IMR-90 (cell line): ENCODE results near the gene ERN1. TPM values are rescaled to one million over a fixed set of nuclear protein-coding genes. Genes with fewer than 3 reads are reported as not detected.

Source experiments
- ATAC-seq: fragments of 200-7000 bp; cut with Tn5 transposase; 2 replicates; pipeline ENCODE4 v1.9.1; 2020; ENCODE audit warnings: low read depth, mild to moderate bottlenecking, moderate library complexity
- BruUV-seq: library from RNA; stranded (reverse); fragments of 400-500 nt; replicated peaks from 2 replicates; lab custom pipeline; 2021; lab: Mats Ljungman, UMichigan
- CTCF ChIA-PET: fragments of 300-600 bp; formaldehyde crosslinking; extraction: SDS; loops from one replicate; lab custom pipeline; 2021; ENCODE audit warnings: antibody characterized with exemption; lab: Yijun Ruan, JAX
- POLR2A ChIA-PET: fragments of 300-600 bp; sonication (Branson Sonifier 250); formaldehyde crosslinking; loops from one replicate; lab custom pipeline; 2022; ENCODE audit warnings: antibody characterized with exemption; ENCODE audit not compliant: unreplicated experiment; lab: Charles Lee
- DNase-seq: peaks from one replicate; pipeline ENCODE4 v3.0.0; 2013
- H2AFZ ChIP-seq: replicated peaks from 2 replicates; pipeline ENCODE3; 2013; ENCODE audit warnings: low read length, mild to moderate bottlenecking; ENCODE audit not compliant: poor library complexity
- H2AK5ac ChIP-seq: 2 replicates; pipeline ENCODE4 v1.6.1; 2013; ENCODE audit warnings: low read depth, low read length, inconsistent platforms
- H2AK9ac ChIP-seq: replicated peaks from 2 replicates; pipeline ENCODE3; 2013; ENCODE audit warnings: mild to moderate bottlenecking, low read depth, low read length, moderate library complexity; ENCODE audit not compliant: poor library complexity
- H2BK120ac ChIP-seq: 2 replicates; pipeline ENCODE4 v1.6.1; 2013; ENCODE audit warnings: low read depth, low read length, inconsistent platforms
- H2BK15ac ChIP-seq: 3 replicates; pipeline ENCODE4 v1.6.1; 2013; ENCODE audit warnings: low read depth, low read length, inconsistent platforms
- H2BK20ac ChIP-seq: 2 replicates; pipeline ENCODE4 v1.6.1; 2013; ENCODE audit warnings: low read depth, mild to moderate bottlenecking, inconsistent platforms, low read length, moderate library complexity
- H2BK5ac ChIP-seq: 2 replicates; pipeline ENCODE4 v1.6.1; 2013; ENCODE audit warnings: mild to moderate bottlenecking, low read depth, low read length, inconsistent platforms; ENCODE audit not compliant: poor library complexity, severe bottlenecking
- H3K14ac ChIP-seq: replicated peaks from 2 replicates; pipeline ENCODE4 v1.6.1; 2013; ENCODE audit warnings: low read depth, low read length, inconsistent platforms
- H3K18ac ChIP-seq: 2 replicates; pipeline ENCODE4 v1.6.1; 2013; ENCODE audit warnings: low read depth, low read length, control low read depth
- H3K23ac ChIP-seq: 2 replicates; pipeline ENCODE4 v1.6.1; 2013; ENCODE audit warnings: low read depth, low read length, inconsistent platforms
- H3K27ac ChIP-seq: 2 replicates; pipeline ENCODE4 v1.5.1; 2013; ENCODE audit warnings: mild to moderate bottlenecking, control low read depth, low read length; ENCODE audit not compliant: insufficient read depth
- H3K27me3 ChIP-seq: 2 replicates; pipeline ENCODE4 v1.6.1; 2013; ENCODE audit warnings: low read length; ENCODE audit not compliant: control insufficient read depth, insufficient read depth
- H3K36me3 ChIP-seq: 2 replicates; pipeline ENCODE4 v1.6.1; 2013; ENCODE audit warnings: low read length, mixed read lengths; ENCODE audit not compliant: control insufficient read depth, insufficient read depth
- H3K4ac ChIP-seq: 2 replicates; pipeline ENCODE4 v1.6.1; 2013; ENCODE audit warnings: low read depth, low read length, inconsistent platforms
- H3K4me1 ChIP-seq: 2 replicates; pipeline ENCODE4 v1.6.1; 2013; ENCODE audit warnings: low read length, mixed read lengths; ENCODE audit not compliant: control insufficient read depth, insufficient read depth
- H3K4me2 ChIP-seq: 2 replicates; pipeline ENCODE4 v1.6.1; 2013; ENCODE audit warnings: low read depth, mild to moderate bottlenecking, control low read depth, low read length, moderate library complexity
- H3K4me3 ChIP-seq: 2 replicates; pipeline ENCODE4 v1.5.1; 2013; ENCODE audit warnings: low read depth, mild to moderate bottlenecking, control low read depth, low read length, moderate library complexity; ENCODE audit not compliant: insufficient read depth
- H3K56ac ChIP-seq: 2 replicates; pipeline ENCODE4 v1.6.1; 2013; ENCODE audit warnings: low read length, inconsistent platforms; ENCODE audit not compliant: insufficient read depth; ENCODE audit errors: extremely low read depth
- H3K79me1 ChIP-seq, 2 experiments: 2 replicates each; pipeline ENCODE4 v1.6.1; 2013; ENCODE audit warnings: low read length in 2 of 2, inconsistent platforms in 1 of 2, low read depth in 1 of 2
- H3K9ac ChIP-seq: 2 replicates; pipeline ENCODE4 v1.6.1; 2013; ENCODE audit warnings: low read depth, low read length, control low read depth
- H3K9me1 ChIP-seq: 2 replicates; pipeline ENCODE4 v1.6.1; 2013; ENCODE audit warnings: low read length, inconsistent platforms; ENCODE audit not compliant: insufficient read depth
- H3K9me3 ChIP-seq: 2 replicates; pipeline ENCODE4 v1.6.1; 2013; ENCODE audit warnings: low read length; ENCODE audit not compliant: control insufficient read depth, insufficient read depth
- H4K20me1 ChIP-seq: 2 replicates; pipeline ENCODE4 v1.6.1; 2013; ENCODE audit warnings: low read length, inconsistent platforms; ENCODE audit not compliant: insufficient read depth
- H4K5ac ChIP-seq: 2 replicates; pipeline ENCODE4 v1.6.1; 2013; ENCODE audit warnings: mild to moderate bottlenecking, low read depth, low read length, control low read depth
- H4K8ac ChIP-seq, 2 experiments: 2 replicates each; pipeline ENCODE4 v1.6.1; 2013; ENCODE audit warnings: low read depth in 2 of 2, low read length in 2 of 2, control low read depth in 1 of 2, inconsistent platforms in 1 of 2
- H4K91ac ChIP-seq: 2 replicates; pipeline ENCODE4 v1.6.1; 2013; ENCODE audit warnings: low read depth, low read length, inconsistent platforms; ENCODE audit not compliant: insufficient read depth
- MXI1 ChIP-seq: IDR thresholded peaks from 2 replicates; pipeline ENCODE4 v1.6.1; 2012; ENCODE audit warnings: low read depth, mild to moderate bottlenecking, low read length, moderate library complexity, borderline replicate concordance
- WGBS, 2 experiments: methylation state at CpG; one replicate each; pipeline versions ENCODE4 v1.1.5 to v1.1.7; 2013; ENCODE audit warnings: missing lambda C conversion rate in 2 of 2; ENCODE audit not compliant: insufficient read length in 1 of 2; ENCODE audit errors: extremely low coverage in 2 of 2; 5-methylcytosine and 5-hydroxymethylcytosine counted together
- dilution Hi-C: fragments of 300-500 bp; cut with HindIII; formaldehyde crosslinking; loops from one replicate; pipeline ENCODE4 v1.14.3; 2018; ENCODE audit warnings: low sequenced_read_pairs; ENCODE audit not compliant: unreplicated experiment
- in situ Hi-C: fragments of 300-500 bp; cut with MboI; formaldehyde crosslinking; loops from 3 replicates; pipeline ENCODE4 v1.14.3; 2019; ENCODE audit warnings: low sequenced_read_pairs, inconsistent platforms, mixed read lengths
- intact Hi-C: fragments of 100-400 bp; cut with micrococcal nuclease; formaldehyde crosslinking; loops from 2 replicates; pipeline ENCODE4 v1.10.0; 2022
- polyA plus RNA-seq, 3 experiments: library from polyadenylated mRNA; depleted of rRNA; stranded (reverse); fragments of >200 nt; gene quantifications; 2 replicates each; pipeline ENCODE4 v1.2.3, GENCODE V29; 2012; ENCODE audit warnings: low replicate concordance in 1 of 3
- total RNA-seq: library from RNA; depleted of rRNA; stranded (reverse); fragments of >200 nt; gene quantifications from 2 replicates; pipeline ENCODE4 v1.2.3, GENCODE V29; 2012
- TF ChIP-seq, protein P1 (sequence below): fragments of 150-350 bp; IDR thresholded peaks from 2 replicates; pipeline ENCODE4 v1.6.1; 2017; ENCODE audit warnings: mild to moderate bottlenecking, antibody characterized with exemption, low read length, low read depth

Gene ERN1
- total and polyA plus RNA-seq, 2 of the 4 experiments (the other 2 are of a cell fraction), result 2.7 to 4.1 TPM

DNA sequence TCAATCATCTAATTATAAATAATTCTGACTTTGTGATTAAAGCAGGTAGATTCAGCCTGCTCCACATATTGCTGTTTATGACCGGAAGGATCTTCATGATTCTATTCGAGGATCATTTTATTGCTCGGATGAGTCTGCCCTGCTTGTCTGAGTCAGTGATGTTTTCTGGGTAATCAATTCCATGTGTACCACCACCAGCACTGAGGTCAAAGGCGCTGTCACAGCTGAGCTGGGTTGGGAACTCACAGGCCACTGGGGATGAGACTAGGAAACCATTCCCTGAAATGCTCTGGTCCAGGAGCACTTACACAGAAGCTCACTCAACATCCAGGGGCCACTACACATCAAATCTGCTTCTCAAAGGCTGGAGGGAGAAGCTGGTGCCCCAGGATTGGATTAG, 30.4 kb upstream of the ERN1 start:
- no peaks in the 10 kb centered on the region; the same call in 1 of the 2 replicates for H3K36me3 ChIP-seq
- H2AK9ac ChIP-seq, result no peak overlapping the region
- H3K14ac ChIP-seq, result no peak overlapping the region
- H3K27me3 ChIP-seq, result no peaks in the 10 kb centered on the region
- TF ChIP-seq, protein P1, sequence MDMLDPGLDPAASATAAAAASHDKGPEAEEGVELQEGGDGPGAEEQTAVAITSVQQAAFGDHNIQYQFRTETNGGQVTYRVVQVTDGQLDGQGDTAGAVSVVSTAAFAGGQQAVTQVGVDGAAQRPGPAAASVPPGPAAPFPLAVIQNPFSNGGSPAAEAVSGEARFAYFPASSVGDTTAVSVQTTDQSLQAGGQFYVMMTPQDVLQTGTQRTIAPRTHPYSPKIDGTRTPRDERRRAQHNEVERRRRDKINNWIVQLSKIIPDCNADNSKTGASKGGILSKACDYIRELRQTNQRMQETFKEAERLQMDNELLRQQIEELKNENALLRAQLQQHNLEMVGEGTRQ, result no peak
- TF ChIP-seq MXI1, result no peak
- no peak overlapping the region for H2BK20ac ChIP-seq
- no TSS peak for BruUV-seq
- no peak overlapping the region for H3K56ac ChIP-seq
- no peak overlapping the region for H3K23ac ChIP-seq
- no peak for DNase-seq
- no peak overlapping the region for H3K4me3 ChIP-seq
- no peak overlapping the region for H2BK5ac ChIP-seq
- H3K4me2 ChIP-seq, result no peak overlapping the region
- no peak for ATAC-seq
- no peak overlapping the region for H2BK120ac ChIP-seq
- H3K4ac ChIP-seq, result no peak overlapping the region
- H2BK15ac ChIP-seq, result no peak overlapping the region
- no peak overlapping the region for H2AFZ ChIP-seq
- H3K27ac ChIP-seq, result no peak overlapping the region
- in situ Hi-C loops (no loop called here), dilution Hi-C loops (no loop called here), intact Hi-C loops (no loop called here)
- WGBS, 2 experiments, result no CpG with 5 or more reads among the region's 4 CpGs
- no peak overlapping the region for H3K9ac ChIP-seq
- ChIA-PET CTCF (no interaction called here), POLR2A (interaction anchor here (0.6 kb wide), 1 partner anchor 14 kb away, joined by 3 read pairs; no protein-coding TSS in a partner anchor)
- no peak overlapping the region for H2AK5ac ChIP-seq
- H3K4me1 ChIP-seq, result peaks cover 15% of the 10 kb centered on the region
- no peaks in the 10 kb centered on the region for H3K9me3 ChIP-seq
- H4K5ac ChIP-seq, result no peak overlapping the region
- H3K79me1 ChIP-seq, result no peaks in the 10 kb centered on the region; a peak in 1 of 4 replicates
- peaks cover 2% of the 10 kb centered on the region; the same call in 1 of the 2 replicates for H3K9me1 ChIP-seq
- H3K18ac ChIP-seq, result no peak overlapping the region
- H4K20me1 ChIP-seq, result no peaks in the 10 kb centered on the region
- no peak overlapping the region for H4K91ac ChIP-seq
- H4K8ac ChIP-seq, result no peak overlapping the region
